ENCODE results near the gene PACS2. TPM values are rescaled to one million over a fixed set of nuclear protein-coding genes. Genes with fewer than 3 reads are reported as not detected.

Gene PACS2
- total and polyA plus RNA-seq, 2 experiments from 2014 or later, result 41.1 to 54.5 TPM

DNA sequence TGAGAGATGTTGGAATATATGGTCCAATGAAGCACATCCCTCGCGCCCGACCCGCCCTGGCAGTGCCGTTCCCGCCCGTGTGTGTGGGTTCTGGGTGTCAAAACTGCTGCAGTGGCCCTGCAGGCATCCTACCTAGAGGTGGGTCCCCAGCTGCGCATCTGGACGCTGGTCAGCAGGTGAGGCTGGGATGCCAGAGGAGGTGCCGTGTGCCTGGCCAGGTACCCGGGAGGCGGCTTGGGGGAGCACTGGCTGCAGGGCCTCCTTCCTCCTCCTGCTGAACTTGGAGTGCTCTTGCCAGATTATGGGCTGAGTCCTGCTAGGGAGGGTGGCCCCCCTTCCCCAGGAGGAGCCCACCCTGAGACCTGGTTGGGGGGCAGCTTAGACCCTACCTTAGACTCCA, 110.3 kb downstream of the PACS2 start:
- Histone ChIP-seq H3K4me2 (no peak overlapping the region), H3K79me2 (peaks cover 83% of the 10 kb centered on the region), H3K9me3 (ENCODE audit: low read depth) (no peaks in the 10 kb centered on the region), H4K20me1 (ENCODE audit: insufficient read depth, poor library complexity, severe bottlenecking) (peaks cover 29% of the 10 kb centered on the region), H3K36me3 (replicated peaks; ENCODE audit: insufficient read depth, low read depth) (no peaks in the 10 kb centered on the region), H3K4me3 (no peak overlapping the region), H2AFZ (no peak overlapping the region), H3K4me1 (ENCODE audit: insufficient read depth) (peaks cover 4% of the 10 kb centered on the region), H3K27me3 (no peaks in the 10 kb centered on the region), H3K9me2 (replicated peaks; ENCODE audit: insufficient read depth) (no peaks in the 10 kb centered on the region), H3K27ac (no peak overlapping the region)
- WGBS (ENCODE audit: low lambda C conversion rate, missing lambda C conversion rate), result 96% methylated on average over 12 of the region's 12 CpGs
- DNase-seq (ENCODE audit: low spot score), result no peak
- TF ChIP-seq, protein P1, sequence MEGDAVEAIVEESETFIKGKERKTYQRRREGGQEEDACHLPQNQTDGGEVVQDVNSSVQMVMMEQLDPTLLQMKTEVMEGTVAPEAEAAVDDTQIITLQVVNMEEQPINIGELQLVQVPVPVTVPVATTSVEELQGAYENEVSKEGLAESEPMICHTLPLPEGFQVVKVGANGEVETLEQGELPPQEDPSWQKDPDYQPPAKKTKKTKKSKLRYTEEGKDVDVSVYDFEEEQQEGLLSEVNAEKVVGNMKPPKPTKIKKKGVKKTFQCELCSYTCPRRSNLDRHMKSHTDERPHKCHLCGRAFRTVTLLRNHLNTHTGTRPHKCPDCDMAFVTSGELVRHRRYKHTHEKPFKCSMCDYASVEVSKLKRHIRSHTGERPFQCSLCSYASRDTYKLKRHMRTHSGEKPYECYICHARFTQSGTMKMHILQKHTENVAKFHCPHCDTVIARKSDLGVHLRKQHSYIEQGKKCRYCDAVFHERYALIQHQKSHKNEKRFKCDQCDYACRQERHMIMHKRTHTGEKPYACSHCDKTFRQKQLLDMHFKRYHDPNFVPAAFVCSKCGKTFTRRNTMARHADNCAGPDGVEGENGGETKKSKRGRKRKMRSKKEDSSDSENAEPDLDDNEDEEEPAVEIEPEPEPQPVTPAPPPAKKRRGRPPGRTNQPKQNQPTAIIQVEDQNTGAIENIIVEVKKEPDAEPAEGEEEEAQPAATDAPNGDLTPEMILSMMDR (IDR thresholded peaks at IDR 0.05; ENCODE audit: poor library complexity), result no peak
- TF ChIP-seq EZH2phosphoT487 (IDR thresholded peaks at IDR 0.05; ENCODE audit: low read depth, severe bottlenecking, unreplicated experiment) (no peak), EZH2 (IDR thresholded peaks at IDR 0.05; ENCODE audit: borderline replicate concordance) (no peak)

DNA sequence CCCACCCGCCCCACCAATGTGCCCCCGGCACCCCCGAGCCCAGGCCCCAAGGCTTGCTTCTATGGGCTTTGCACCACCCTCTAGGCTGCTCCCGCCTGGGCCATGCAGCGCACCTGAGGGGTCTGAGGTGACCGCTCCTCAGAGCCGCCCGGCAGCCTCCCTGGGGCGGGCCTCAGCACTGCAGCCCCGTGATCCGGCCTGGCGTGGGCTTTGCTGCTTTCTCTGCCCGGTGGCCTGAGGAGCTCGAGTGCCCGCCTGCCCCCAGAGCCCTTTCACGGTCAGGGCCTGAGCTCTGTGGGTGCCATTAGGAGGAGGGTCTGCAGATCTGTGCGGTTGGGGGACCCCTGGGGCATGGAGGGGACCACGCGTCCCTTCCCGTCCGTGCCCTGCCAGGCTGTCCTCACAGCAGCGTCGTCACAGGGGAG, 111.3 kb downstream of the PACS2 start:
- over 99% methylated on average over 18 of the region's 23 CpGs for WGBS (ENCODE audit: low lambda C conversion rate, missing lambda C conversion rate)
- Histone ChIP-seq H3K9me3 (ENCODE audit: low read depth) (no peaks in the 10 kb centered on the region), H4K20me1 (ENCODE audit: insufficient read depth, poor library complexity, severe bottlenecking) (peaks cover 29% of the 10 kb centered on the region), H3K9me2 (replicated peaks; ENCODE audit: insufficient read depth) (no peaks in the 10 kb centered on the region), H3K4me1 (ENCODE audit: insufficient read depth) (peaks cover 4% of the 10 kb centered on the region), H2AFZ (no peak overlapping the region), H3K27me3 (no peaks in the 10 kb centered on the region), H3K4me2 (no peak overlapping the region), H3K79me2 (peaks cover 86% of the 10 kb centered on the region), H3K27ac (no peak overlapping the region), H3K4me3 (no peak overlapping the region), H3K36me3 (replicated peaks; ENCODE audit: insufficient read depth, low read depth) (no peaks in the 10 kb centered on the region)
- TF ChIP-seq EZH2 (IDR thresholded peaks at IDR 0.05; ENCODE audit: borderline replicate concordance) (no peak), EZH2phosphoT487 (IDR thresholded peaks at IDR 0.05; ENCODE audit: low read depth, severe bottlenecking, unreplicated experiment) (no peak)
- TF ChIP-seq, protein P1 (IDR thresholded peaks at IDR 0.05; ENCODE audit: poor library complexity), result no peak
- DNase-seq (ENCODE audit: low spot score), result no peak

DNA sequence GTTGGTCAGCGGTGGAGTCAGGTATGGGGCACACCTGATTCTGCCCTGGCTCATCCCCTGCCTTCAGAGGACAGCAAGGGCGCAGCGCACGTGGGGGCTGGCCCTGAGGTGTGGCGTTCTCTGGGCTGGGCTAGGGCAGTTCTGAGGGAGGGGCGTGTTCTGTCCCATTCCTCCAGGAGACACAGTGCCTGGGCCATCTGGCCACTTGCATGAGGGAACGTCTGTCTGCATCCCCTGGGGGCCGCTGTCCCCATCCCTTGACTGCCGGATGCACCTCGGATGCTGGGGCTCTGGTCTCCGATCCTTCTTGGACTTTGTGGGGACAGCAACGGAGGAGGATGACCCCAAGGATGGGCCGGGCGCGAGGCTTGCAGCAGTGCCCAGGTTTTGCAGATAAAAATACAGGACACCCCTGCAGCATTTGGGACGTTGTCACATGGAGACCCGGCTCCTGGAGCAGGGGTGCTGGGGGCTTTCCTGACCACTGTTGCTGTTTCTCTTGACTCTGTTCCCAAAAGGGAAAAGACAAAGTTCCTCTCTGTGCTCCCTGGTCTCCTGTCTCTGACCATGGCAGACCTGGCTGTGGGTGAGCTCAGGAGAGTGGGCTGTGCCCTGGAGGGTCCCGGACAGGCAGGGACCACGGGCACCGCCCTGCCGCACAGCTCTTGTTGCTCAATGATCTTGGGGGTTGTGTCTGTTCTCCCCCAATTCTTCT, 112.0 kb downstream of the PACS2 start:
- WGBS (ENCODE audit: low lambda C conversion rate, missing lambda C conversion rate), result 98% methylated on average over 21 of the region's 21 CpGs
- Histone ChIP-seq H3K4me1 (ENCODE audit: insufficient read depth) (peaks cover under 1% of the 10 kb centered on the region), H3K9me3 (ENCODE audit: low read depth) (no peaks in the 10 kb centered on the region), H3K4me3 (no peak overlapping the region), H3K79me2 (peaks cover 86% of the 10 kb centered on the region), H3K36me3 (replicated peaks; ENCODE audit: insufficient read depth, low read depth) (no peaks in the 10 kb centered on the region), H3K4me2 (no peak overlapping the region), H3K9me2 (replicated peaks; ENCODE audit: insufficient read depth) (no peaks in the 10 kb centered on the region), H3K27me3 (no peaks in the 10 kb centered on the region), H4K20me1 (ENCODE audit: insufficient read depth, poor library complexity, severe bottlenecking) (peaks cover 23% of the 10 kb centered on the region), H3K27ac (no peak overlapping the region), H2AFZ (no peak overlapping the region)
- no peak for DNase-seq (ENCODE audit: low spot score)
- TF ChIP-seq, protein P1 (IDR thresholded peaks at IDR 0.05; ENCODE audit: poor library complexity), result no peak
- TF ChIP-seq EZH2phosphoT487 (IDR thresholded peaks at IDR 0.05; ENCODE audit: low read depth, severe bottlenecking, unreplicated experiment) (no peak), EZH2 (IDR thresholded peaks at IDR 0.05; ENCODE audit: borderline replicate concordance) (no peak)
